Transverse colon (tissue), 4 donors: ENCODE data around the gene CERT1. TPM values are rescaled to one million over a fixed set of nuclear protein-coding genes. Genes with fewer than 3 reads are reported as not detected.

Experiments
- DNase-seq: peaks from one replicate; pipeline ENCODE4 v3.0.0-alpha.2; 2019
- H3K27ac ChIP-seq, 4 donors: fragments of 200-600 bp; sonication (generic); 2 replicates each; pipeline ENCODE4 v1.5.1; 2016 to 2018; ENCODE audit warnings: inconsistent platforms in 4 of 4
- H3K27me3 ChIP-seq: fragments of 200-600 bp; sonication (generic); 2 replicates; pipeline ENCODE4 v1.5.1; 2017; ENCODE audit warnings: inconsistent platforms
- H3K36me3 ChIP-seq, 4 donors: fragments of 200-600 bp; sonication (generic); 2 replicates each; pipeline ENCODE4 v1.5.1; 2017 to 2019; ENCODE audit warnings: inconsistent platforms in 4 of 4
- H3K4me1 ChIP-seq, 4 donors: fragments of 200-600 bp; sonication (generic); 2 replicates each; pipeline ENCODE4 v1.5.1; 2017 to 2020; ENCODE audit warnings: inconsistent platforms in 4 of 4
- H3K4me3 ChIP-seq, 4 donors: fragments of 200-600 bp; sonication (generic); 1 replicate in 1 of 4; 2 replicates in 3 of 4; pipeline versions ENCODE4 v1.5.1 to v1.6.1; 2017 to 2019; ENCODE audit warnings: inconsistent platforms in 4 of 4
- H3K9me3 ChIP-seq, 2 donors: fragments of 200-600 bp; sonication (generic); 2 replicates each; pipeline ENCODE4 v1.5.1; 2017 to 2019; ENCODE audit warnings: inconsistent platforms in 2 of 2
- CTCF ChIP-seq, 5 experiments: fragments of 200-600 bp in 3 of 5; fragments of 450-650 bp in 2 of 5; sonication (generic) in 3 of 5; IDR thresholded peaks; 1 replicate in 2 of 5; 2 replicates in 3 of 5; pipeline ENCODE4 v1.5.1; 2016 to 2017; ENCODE audit warnings: antibody characterized with exemption in 5 of 5, inconsistent platforms in 3 of 5, mild to moderate bottlenecking in 2 of 5, moderate library complexity in 1 of 5
- EP300 ChIP-seq: sonication (generic); formaldehyde crosslinking; IDR thresholded peaks from one replicate; pipeline ENCODE4 v1.6.1; 2017; ENCODE audit warnings: antibody characterized with exemption, low read depth
- POLR2A ChIP-seq: fragments of 450-650 bp; IDR thresholded peaks from one replicate; pipeline ENCODE4 v1.6.1; 2016; ENCODE audit warnings: antibody characterized with exemption, mild to moderate bottlenecking, moderate library complexity
- POLR2AphosphoS5 ChIP-seq, 3 donors: sonication (generic); formaldehyde crosslinking; IDR thresholded peaks; one replicate each; pipeline ENCODE4 v1.6.1; 2016; ENCODE audit warnings: antibody characterized with exemption in 3 of 3
- WGBS, 2 donors: methylation state at CpG; one replicate each; pipeline ENCODE4 v1.1.5; 2018; ENCODE audit warnings: low coverage in 1 of 2; 5-methylcytosine and 5-hydroxymethylcytosine counted together
- in situ Hi-C, 4 donors: fragments of 200-750 bp; cut with MboI; loops; one replicate each; pipeline versions ENCODE4 v1.15.0 to v1.15.1; 2017; ENCODE audit warnings: low sequenced_read_pairs in 3 of 4, low pct_ligation_motif_present in 1 of 4, low pct_unique_long_range_greater_than_20kb in 1 of 4
- intact Hi-C: fragments of 100-400 bp; cut with DNase I; formaldehyde crosslinking; loops from one replicate; pipeline ENCODE4 v1.15.1; 2023; ENCODE audit warnings: low total_unique reads
- total RNA-seq, 4 donors: library from RNA; depleted of rRNA; stranded (reverse); fragments of >200 nt; gene quantifications; one replicate each; pipeline ENCODE4 v1.1.0, GENCODE V29; 2016

Gene CERT1
- total RNA-seq, 4 donors from 2014 or later, result 33.2 to 59.5 (median 39.4) TPM

- Histone ChIP-seq H3K27me3 (no peaks in the 10 kb centered on the region), H3K4me1 (no peaks in the 10 kb centered on the region), H3K9me3 (no peaks in the 10 kb centered on the region), H3K27ac (no peak overlapping the region), H3K4me3 (no peak overlapping the region), H3K36me3 (no peaks in the 10 kb centered on the region)
- TF ChIP-seq EP300 (no peak), POLR2AphosphoS5 (IDR thresholded peaks at IDR 0.05) (no peak), CTCF (IDR thresholded peaks at IDR 0.05) (no peak), POLR2A (no peak)
- in situ Hi-C loops (no loop called here), intact Hi-C loops (no loop called here)
- WGBS, 2 donors, result 91 to 96% methylated on average over 3 of the region's 3 CpGs
- DNase-seq, result no peak
Observed at GRCh38 chr5:75547812-75548211, 36.4 kb upstream of the CERT1 start.

GRCh38 chr5:75546830-75547229 is 35.4 kb upstream of the CERT1 start:
- Histone ChIP-seq H3K9me3 (no peaks in the 10 kb centered on the region), H3K27ac (no peak overlapping the region), H3K27me3 (no peaks in the 10 kb centered on the region), H3K4me1 (no peaks in the 10 kb centered on the region), H3K4me3 (no peak overlapping the region), H3K36me3 (no peaks in the 10 kb centered on the region)
- WGBS, 2 donors, result 89 to 95% methylated on average over 6 of the region's 6 CpGs
- no peak for TF ChIP-seq POLR2AphosphoS5 (IDR thresholded peaks at IDR 0.05)
- TF ChIP-seq CTCF (IDR thresholded peaks at IDR 0.05), result no peak
- DNase-seq, result no peak
- intact Hi-C loops (no loop called here), in situ Hi-C loops (no loop called here)

- H3K27me3 ChIP-seq, result no peaks in the 10 kb centered on the region
- WGBS, 2 donors, result 75 to 78% methylated on average over 2 of the region's 2 CpGs
- H3K36me3 ChIP-seq, result no peaks in the 10 kb centered on the region
- H3K9me3 ChIP-seq, result no peaks in the 10 kb centered on the region
- H3K4me1 ChIP-seq, result no peaks in the 10 kb centered on the region
- intact Hi-C loops (no loop called here), in situ Hi-C loops (no loop called here)
- H3K4me3 ChIP-seq, result no peak overlapping the region
- H3K27ac ChIP-seq, result no peak overlapping the region
- TF ChIP-seq POLR2AphosphoS5 (IDR thresholded peaks at IDR 0.05), result no peak
- TF ChIP-seq CTCF (IDR thresholded peaks at IDR 0.05), result no peak
- no peak for TF ChIP-seq EP300
- no peak for TF ChIP-seq POLR2A
- no peak for DNase-seq
Observed at GRCh38 chr5:75545131-75545530, 33.7 kb upstream of the CERT1 start.

GRCh38 chr5:75538211-75538610 is 26.8 kb upstream of the CERT1 start:
- intact Hi-C loops, result no loop called here
- Histone ChIP-seq H3K9me3 (peaks cover 0 to 8% of the 10 kb centered on the region in 2 donors), H3K27ac (no peak overlapping the region), H3K36me3 (peaks cover 0 to 9% (median 0%) of the 10 kb centered on the region in 4 donors), H3K4me3 (no peak overlapping the region), H3K27me3 (no peaks in the 10 kb centered on the region), H3K4me1 (peaks cover 0 to 5% (median 2%) of the 10 kb centered on the region in 4 donors)
- WGBS, 2 donors, result 75 to 78% methylated on average over 1 of the region's 1 CpG
- no peak for DNase-seq
- in situ Hi-C loops, result no loop called here
- no peak for TF ChIP-seq EP300
- no peak for TF ChIP-seq POLR2AphosphoS5 (IDR thresholded peaks at IDR 0.05)
- no peak for TF ChIP-seq POLR2A
- no peak for TF ChIP-seq CTCF (IDR thresholded peaks at IDR 0.05)
